ENCODE data around the gene ORM1.

The ORM1 gene

DNA sequence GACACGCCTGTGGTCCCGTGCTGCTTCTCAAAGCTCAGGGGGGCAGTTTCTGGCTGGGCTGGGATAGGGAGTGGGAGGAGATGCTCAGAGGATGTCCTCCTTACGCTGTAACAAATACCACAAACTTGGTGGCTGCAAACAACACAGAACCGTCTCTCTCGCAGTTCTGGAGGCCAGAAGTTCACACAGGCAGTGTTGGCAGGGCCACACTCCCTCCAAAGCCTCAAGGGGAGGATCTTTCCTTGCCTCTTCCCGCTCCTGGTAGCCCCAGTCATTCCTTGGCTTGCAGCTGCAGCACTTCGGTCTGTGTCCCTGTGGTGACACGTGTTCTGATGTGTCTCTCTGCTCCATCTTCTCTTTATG is 10.4 kb upstream of the ORM1 start:
- Histone ChIP-seq H3K9me3 (ENCODE audit: severe bottlenecking) (peaks cover 5% of the 10 kb centered on the region), H3K4me3 (ENCODE audit: low read depth, low read length) (no peak overlapping the region), H3K36me3 (peaks cover 37% of the 10 kb centered on the region), H3K27me3 (ENCODE audit: insufficient read depth, low read depth, severe bottlenecking) (no peaks in the 10 kb centered on the region), H3K27ac (no peak overlapping the region)
- peak; percentile 4 for DNase-seq
- TF ChIP-seq, protein P1, sequence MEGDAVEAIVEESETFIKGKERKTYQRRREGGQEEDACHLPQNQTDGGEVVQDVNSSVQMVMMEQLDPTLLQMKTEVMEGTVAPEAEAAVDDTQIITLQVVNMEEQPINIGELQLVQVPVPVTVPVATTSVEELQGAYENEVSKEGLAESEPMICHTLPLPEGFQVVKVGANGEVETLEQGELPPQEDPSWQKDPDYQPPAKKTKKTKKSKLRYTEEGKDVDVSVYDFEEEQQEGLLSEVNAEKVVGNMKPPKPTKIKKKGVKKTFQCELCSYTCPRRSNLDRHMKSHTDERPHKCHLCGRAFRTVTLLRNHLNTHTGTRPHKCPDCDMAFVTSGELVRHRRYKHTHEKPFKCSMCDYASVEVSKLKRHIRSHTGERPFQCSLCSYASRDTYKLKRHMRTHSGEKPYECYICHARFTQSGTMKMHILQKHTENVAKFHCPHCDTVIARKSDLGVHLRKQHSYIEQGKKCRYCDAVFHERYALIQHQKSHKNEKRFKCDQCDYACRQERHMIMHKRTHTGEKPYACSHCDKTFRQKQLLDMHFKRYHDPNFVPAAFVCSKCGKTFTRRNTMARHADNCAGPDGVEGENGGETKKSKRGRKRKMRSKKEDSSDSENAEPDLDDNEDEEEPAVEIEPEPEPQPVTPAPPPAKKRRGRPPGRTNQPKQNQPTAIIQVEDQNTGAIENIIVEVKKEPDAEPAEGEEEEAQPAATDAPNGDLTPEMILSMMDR (IDR thresholded peaks at IDR 0.05; ENCODE audit: low read depth, low read length), result no peak

DNA sequence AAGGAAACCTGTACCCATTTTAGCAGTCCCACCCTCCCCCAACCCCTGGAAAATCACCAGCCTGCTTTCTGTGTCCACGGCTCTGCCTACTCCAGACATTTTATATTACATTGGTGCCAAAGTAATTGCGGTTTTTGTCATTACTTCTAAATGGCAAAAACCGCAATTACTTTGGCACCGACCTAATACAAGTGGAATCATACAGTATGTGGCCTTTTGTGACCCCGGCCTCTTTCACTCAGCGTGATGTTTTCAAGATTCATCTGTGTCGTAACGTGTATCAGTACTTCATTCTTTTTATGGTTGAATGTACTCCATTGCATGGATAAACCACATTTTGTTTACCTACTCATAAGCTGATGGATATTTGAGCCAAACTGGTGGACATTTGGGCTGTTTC is 9.7 kb upstream of the ORM1 start:
- Histone ChIP-seq H3K9me3 (ENCODE audit: severe bottlenecking) (peaks cover 5% of the 10 kb centered on the region), H3K36me3 (peaks cover 30% of the 10 kb centered on the region), H3K27ac (no peak overlapping the region), H3K27me3 (ENCODE audit: insufficient read depth, low read depth, severe bottlenecking) (no peaks in the 10 kb centered on the region), H3K4me3 (ENCODE audit: low read depth, low read length) (no peak overlapping the region)
- DNase-seq, result no peak
- TF ChIP-seq, protein P1 (IDR thresholded peaks at IDR 0.05; ENCODE audit: low read depth, low read length), result no peak

DNA sequence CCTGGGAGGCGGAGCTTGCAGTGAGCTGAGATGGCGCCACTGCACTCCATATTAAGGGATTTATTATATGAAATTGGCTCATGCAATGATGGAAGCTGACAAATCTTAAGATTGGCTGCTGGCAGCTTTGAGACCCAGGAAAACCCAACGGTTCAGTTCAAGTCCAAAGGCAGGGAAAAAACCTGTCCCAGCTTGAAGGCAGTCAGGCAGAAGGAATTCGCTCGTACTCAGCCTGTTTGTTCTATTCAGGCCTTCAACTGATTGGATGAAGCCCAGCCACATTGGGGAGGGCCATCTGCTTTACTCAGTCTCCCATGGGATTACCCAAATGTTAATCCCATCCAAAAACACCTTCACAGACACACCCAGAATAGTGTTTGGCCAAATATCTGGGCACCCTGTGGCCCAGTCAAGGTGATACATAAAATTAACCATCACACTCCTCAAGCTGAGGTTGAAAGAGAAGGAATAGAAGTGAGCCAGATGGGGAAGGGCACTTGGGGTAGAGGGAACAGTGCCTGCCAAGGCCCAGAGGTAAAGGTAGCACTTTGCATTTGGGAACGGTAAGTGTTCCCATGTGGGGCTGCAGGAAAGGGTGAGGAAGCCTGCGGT is 8.5 kb upstream of the ORM1 start:
- H3K36me3 ChIP-seq, result peaks cover 19% of the 10 kb centered on the region
- TF ChIP-seq, protein P1 (IDR thresholded peaks at IDR 0.05; ENCODE audit: low read depth, low read length), result no peak
- peaks cover 5% of the 10 kb centered on the region for H3K9me3 ChIP-seq (ENCODE audit: severe bottlenecking)
- H3K27me3 ChIP-seq (ENCODE audit: insufficient read depth, low read depth, severe bottlenecking), result no peaks in the 10 kb centered on the region
- H3K4me3 ChIP-seq (ENCODE audit: low read depth, low read length), result no peak overlapping the region
- peak; percentile 5 for DNase-seq
- H3K27ac ChIP-seq, result no peak overlapping the region

DNA sequence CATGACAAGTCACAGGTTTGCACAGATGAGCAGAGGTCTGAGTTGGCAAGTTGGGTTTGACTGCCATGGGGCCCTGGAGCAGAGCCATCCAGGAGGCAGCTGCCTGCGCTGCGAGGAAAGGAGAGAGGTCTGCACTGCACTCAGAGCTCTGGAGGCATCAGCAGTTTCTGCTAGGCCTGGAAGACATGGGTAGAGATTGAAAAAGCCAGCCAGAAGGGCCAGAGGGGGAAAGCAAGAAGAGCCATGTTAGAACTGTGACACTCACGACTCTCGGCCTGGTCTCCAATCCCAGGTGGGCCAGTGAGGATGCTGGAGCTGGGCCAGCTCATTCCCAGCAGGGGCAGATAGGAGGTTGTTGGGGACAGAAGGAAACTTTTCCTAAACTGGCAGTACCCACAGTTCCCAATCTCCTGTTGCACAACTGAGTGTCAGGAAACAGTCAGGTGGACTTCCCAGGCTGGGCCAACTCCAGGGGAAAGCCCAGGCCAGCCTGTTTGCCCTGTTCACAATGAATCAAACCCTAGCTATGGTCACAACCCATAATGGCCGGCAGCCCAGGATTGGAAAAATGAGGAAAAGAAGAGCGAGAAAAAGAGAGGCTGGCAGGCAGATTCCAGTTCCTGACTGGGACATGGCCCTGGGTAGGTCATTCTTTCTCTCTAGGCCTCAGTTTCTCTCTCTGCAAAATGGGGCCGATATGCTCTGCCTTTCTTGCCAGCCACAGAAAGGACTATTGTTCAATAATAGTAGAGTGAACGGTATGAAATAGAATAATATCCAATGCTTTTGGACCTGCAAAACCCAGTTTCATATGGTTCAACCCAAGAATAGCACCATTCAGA is 7.8 kb upstream of the ORM1 start:
- Histone ChIP-seq H3K27ac (no peak overlapping the region), H3K4me3 (ENCODE audit: low read depth, low read length) (no peak overlapping the region), H3K27me3 (ENCODE audit: insufficient read depth, low read depth, severe bottlenecking) (no peaks in the 10 kb centered on the region), H3K9me3 (ENCODE audit: severe bottlenecking) (peaks cover 5% of the 10 kb centered on the region), H3K36me3 (peaks cover 14% of the 10 kb centered on the region)
- peak; percentile 5 for DNase-seq
- TF ChIP-seq, protein P1 (IDR thresholded peaks at IDR 0.05; ENCODE audit: low read depth, low read length), result no peak

DNA sequence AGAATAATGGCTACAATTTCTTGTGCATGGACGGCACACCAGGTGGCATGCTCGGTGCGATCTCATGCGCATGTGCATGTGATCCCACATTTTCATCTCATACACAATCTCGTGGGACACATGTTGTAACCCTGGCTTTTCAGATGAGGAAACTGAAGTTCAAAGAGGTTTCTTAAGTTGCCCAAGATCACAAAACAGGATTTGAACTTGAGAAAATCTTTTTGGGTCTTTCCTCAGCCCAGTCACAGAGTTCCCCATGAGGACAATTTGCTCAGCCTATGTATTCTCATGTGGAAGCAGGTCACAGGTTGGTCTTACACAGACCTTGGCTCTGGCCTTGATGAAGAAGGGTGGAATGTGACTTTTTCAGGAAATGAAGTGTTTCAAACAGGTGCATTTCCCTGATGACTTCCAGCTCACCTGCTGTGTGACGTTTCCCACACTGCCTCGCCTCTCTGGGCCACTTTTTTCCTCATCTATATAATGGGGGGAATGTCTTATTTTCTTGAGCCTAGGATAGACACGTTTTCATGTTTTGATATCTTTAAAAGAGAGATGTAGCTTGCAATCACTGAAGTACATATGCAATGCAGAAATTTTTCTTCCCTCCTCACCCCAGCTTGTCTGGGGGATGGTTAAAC is 7.1 kb upstream of the ORM1 start:
- Histone ChIP-seq H3K9me3 (ENCODE audit: severe bottlenecking) (peaks cover 5% of the 10 kb centered on the region), H3K36me3 (peaks cover 8% of the 10 kb centered on the region), H3K27me3 (ENCODE audit: insufficient read depth, low read depth, severe bottlenecking) (no peaks in the 10 kb centered on the region), H3K4me3 (ENCODE audit: low read depth, low read length) (no peak overlapping the region), H3K27ac (no peak overlapping the region)
- DNase-seq, result no peak
- TF ChIP-seq, protein P1 (IDR thresholded peaks at IDR 0.05; ENCODE audit: low read depth, low read length), result no peak
